Measurements from ENCODE around the gene DLGAP4. TPM values are rescaled to one million over a fixed set of nuclear protein-coding genes. Genes with fewer than 3 reads are reported as not detected.

Gene DLGAP4
- total and polyA plus RNA-seq, 2 of the 13 experiments (the other 11 are each of a cell fraction or from before 2014, with no cell fraction given), result 15.2 to 26.7 TPM

DNA sequence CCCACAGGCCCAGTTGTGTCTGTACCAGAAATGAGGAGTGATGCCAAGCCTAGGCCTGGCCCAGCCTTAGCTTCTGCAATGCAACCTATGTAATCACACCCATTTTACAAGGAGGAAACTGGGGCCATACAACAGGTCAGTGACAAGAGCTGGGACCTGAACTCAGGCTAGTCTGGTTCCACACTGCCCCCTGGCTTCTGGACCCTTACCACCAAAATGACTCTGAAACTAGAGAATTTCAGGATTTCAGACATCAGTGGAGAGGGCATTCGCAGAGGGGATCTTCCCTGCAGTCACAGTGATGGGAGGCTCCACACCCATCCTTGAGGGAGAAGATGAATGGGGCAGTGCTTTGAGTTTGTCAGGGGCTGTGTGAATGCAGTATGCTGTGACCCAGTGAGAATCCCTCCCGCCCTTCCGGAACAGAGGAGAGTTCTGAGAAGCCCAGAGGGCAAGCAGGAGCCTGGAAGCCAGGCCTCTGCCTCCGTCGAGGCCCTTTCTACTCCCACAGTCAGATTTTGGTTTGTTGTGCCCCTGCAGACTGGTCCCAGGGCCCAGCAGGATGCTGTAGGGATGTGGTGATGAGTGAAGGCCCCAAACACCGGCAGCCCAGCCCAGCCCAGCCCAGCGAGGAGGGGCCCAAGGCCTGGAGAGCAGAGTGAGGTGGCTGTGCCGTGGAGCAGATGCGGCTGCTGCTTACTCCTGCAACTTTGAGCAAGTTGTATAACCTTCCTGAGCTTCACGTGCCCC is 187.1 kb downstream of the DLGAP4 start (continued):
- TF ChIP-seq, protein P1, sequence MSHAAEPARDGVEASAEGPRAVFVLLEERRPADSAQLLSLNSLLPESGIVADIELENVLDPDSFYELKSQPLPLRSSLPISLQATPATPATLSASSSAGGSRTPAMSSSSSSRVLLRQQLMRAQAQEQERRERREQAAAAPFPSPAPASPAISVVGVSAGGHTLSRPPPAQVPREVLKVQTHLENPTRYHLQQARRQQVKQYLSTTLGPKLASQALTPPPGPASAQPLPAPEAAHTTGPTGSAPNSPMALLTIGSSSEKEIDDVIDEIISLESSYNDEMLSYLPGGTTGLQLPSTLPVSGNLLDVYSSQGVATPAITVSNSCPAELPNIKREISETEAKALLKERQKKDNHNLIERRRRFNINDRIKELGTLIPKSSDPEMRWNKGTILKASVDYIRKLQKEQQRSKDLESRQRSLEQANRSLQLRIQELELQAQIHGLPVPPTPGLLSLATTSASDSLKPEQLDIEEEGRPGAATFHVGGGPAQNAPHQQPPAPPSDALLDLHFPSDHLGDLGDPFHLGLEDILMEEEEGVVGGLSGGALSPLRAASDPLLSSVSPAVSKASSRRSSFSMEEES (CRISPR knock-in tag; IDR thresholded peaks at IDR 0.05), result no peak
- no peak for TF ChIP-seq ZNF251 (CRISPR knock-in tag; IDR thresholded peaks at IDR 0.05)
- TF ChIP-seq, protein P2, sequence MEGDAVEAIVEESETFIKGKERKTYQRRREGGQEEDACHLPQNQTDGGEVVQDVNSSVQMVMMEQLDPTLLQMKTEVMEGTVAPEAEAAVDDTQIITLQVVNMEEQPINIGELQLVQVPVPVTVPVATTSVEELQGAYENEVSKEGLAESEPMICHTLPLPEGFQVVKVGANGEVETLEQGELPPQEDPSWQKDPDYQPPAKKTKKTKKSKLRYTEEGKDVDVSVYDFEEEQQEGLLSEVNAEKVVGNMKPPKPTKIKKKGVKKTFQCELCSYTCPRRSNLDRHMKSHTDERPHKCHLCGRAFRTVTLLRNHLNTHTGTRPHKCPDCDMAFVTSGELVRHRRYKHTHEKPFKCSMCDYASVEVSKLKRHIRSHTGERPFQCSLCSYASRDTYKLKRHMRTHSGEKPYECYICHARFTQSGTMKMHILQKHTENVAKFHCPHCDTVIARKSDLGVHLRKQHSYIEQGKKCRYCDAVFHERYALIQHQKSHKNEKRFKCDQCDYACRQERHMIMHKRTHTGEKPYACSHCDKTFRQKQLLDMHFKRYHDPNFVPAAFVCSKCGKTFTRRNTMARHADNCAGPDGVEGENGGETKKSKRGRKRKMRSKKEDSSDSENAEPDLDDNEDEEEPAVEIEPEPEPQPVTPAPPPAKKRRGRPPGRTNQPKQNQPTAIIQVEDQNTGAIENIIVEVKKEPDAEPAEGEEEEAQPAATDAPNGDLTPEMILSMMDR (CRISPR knock-in tag; IDR thresholded peaks at IDR 0.05), result peak; percentile 83
- no peak for TF ChIP-seq ZNF253 (CRISPR knock-in tag; IDR thresholded peaks at IDR 0.05; ENCODE audit: borderline replicate concordance)
- TF ChIP-seq RARA (CRISPR knock-in tag; IDR thresholded peaks at IDR 0.05), result no peak
- no peak for TF ChIP-seq ZNF616 (CRISPR knock-in tag; IDR thresholded peaks at IDR 0.05; ENCODE audit: low read depth)
- TF ChIP-seq, protein P3, sequence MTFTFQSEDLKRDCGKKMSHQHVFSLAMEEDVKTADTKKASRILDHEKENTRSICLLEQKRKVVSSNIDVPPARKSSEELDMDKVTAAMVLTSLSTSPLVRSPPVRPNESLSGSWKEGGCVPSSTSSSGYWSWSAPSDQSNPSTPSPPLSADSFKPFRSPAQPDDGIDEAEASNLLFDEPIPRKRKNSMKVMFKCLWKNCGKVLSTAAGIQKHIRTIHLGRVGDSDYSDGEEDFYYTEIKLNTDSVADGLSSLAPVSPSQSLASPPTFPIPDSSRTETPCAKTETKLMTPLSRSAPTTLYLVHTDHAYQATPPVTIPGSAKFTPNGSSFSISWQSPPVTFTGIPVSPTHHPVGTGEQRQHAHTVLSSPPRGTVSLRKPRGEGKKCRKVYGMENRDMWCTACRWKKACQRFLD (CRISPR knock-in tag; IDR thresholded peaks at IDR 0.05; ENCODE audit: borderline replicate concordance), result no peak
- no peak for TF ChIP-seq ZNF567 (CRISPR knock-in tag; IDR thresholded peaks at IDR 0.05; ENCODE audit: borderline replicate concordance)
- TF ChIP-seq, protein P4, sequence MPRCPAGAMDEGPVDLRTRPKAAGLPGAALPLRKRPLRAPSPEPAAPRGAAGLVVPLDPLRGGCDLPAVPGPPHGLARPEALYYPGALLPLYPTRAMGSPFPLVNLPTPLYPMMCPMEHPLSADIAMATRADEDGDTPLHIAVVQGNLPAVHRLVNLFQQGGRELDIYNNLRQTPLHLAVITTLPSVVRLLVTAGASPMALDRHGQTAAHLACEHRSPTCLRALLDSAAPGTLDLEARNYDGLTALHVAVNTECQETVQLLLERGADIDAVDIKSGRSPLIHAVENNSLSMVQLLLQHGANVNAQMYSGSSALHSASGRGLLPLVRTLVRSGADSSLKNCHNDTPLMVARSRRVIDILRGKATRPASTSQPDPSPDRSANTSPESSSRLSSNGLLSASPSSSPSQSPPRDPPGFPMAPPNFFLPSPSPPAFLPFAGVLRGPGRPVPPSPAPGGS (CRISPR knock-in tag; IDR thresholded peaks at IDR 0.05), result peak; percentile 60; the same call in 1 of the 2 replicates
- no peak for TF ChIP-seq ZNF230 (CRISPR knock-in tag; IDR thresholded peaks at IDR 0.05)
- no peak for TF ChIP-seq TCF12 (IDR thresholded peaks at IDR 0.05)
- TF ChIP-seq TCF12 (CRISPR knock-in tag; IDR thresholded peaks at IDR 0.05), result no peak; the same call in 1 of the 2 replicates
- TF ChIP-seq ZNF598 (CRISPR knock-in tag; IDR thresholded peaks at IDR 0.05; ENCODE audit: borderline replicate concordance), result 0 out of 2 replicates have a peak, but pooled peaks have one; percentile 55
- TF ChIP-seq, protein P5, sequence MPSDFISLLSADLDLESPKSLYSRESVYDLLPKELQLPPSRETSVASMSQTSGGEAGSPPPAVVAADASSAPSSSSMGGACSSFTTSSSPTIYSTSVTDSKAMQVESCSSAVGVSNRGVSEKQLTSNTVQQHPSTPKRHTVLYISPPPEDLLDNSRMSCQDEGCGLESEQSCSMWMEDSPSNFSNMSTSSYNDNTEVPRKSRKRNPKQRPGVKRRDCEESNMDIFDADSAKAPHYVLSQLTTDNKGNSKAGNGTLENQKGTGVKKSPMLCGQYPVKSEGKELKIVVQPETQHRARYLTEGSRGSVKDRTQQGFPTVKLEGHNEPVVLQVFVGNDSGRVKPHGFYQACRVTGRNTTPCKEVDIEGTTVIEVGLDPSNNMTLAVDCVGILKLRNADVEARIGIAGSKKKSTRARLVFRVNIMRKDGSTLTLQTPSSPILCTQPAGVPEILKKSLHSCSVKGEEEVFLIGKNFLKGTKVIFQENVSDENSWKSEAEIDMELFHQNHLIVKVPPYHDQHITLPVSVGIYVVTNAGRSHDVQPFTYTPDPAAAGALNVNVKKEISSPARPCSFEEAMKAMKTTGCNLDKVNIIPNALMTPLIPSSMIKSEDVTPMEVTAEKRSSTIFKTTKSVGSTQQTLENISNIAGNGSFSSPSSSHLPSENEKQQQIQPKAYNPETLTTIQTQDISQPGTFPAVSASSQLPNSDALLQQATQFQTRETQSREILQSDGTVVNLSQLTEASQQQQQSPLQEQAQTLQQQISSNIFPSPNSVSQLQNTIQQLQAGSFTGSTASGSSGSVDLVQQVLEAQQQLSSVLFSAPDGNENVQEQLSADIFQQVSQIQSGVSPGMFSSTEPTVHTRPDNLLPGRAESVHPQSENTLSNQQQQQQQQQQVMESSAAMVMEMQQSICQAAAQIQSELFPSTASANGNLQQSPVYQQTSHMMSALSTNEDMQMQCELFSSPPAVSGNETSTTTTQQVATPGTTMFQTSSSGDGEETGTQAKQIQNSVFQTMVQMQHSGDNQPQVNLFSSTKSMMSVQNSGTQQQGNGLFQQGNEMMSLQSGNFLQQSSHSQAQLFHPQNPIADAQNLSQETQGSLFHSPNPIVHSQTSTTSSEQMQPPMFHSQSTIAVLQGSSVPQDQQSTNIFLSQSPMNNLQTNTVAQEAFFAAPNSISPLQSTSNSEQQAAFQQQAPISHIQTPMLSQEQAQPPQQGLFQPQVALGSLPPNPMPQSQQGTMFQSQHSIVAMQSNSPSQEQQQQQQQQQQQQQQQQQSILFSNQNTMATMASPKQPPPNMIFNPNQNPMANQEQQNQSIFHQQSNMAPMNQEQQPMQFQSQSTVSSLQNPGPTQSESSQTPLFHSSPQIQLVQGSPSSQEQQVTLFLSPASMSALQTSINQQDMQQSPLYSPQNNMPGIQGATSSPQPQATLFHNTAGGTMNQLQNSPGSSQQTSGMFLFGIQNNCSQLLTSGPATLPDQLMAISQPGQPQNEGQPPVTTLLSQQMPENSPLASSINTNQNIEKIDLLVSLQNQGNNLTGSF (CRISPR knock-in tag; IDR thresholded peaks at IDR 0.05), result no peak
- no peak for TF ChIP-seq ZNF773 (CRISPR knock-in tag; IDR thresholded peaks at IDR 0.05; ENCODE audit: borderline replicate concordance)
- no peak for TF ChIP-seq ZNF788 (CRISPR knock-in tag; IDR thresholded peaks at IDR 0.05; ENCODE audit: borderline replicate concordance)
- TF ChIP-seq ZKSCAN5 (CRISPR knock-in tag; IDR thresholded peaks at IDR 0.05), result no peak
- peak; percentile 13; the same call in 1 of the 2 replicates for TF ChIP-seq ZNF468 (CRISPR knock-in tag; IDR thresholded peaks at IDR 0.05)

Measured in HepG2 (cell line).